Hippocampal formation (tissue), 2 donors: ENCODE data around the gene DDX23.

Experiments used
- DNase-seq, 2 donors: peaks; one replicate each; lab custom pipeline; 2025; lab: John Stamatoyannopoulos, UW

Gene DDX23

DNA sequence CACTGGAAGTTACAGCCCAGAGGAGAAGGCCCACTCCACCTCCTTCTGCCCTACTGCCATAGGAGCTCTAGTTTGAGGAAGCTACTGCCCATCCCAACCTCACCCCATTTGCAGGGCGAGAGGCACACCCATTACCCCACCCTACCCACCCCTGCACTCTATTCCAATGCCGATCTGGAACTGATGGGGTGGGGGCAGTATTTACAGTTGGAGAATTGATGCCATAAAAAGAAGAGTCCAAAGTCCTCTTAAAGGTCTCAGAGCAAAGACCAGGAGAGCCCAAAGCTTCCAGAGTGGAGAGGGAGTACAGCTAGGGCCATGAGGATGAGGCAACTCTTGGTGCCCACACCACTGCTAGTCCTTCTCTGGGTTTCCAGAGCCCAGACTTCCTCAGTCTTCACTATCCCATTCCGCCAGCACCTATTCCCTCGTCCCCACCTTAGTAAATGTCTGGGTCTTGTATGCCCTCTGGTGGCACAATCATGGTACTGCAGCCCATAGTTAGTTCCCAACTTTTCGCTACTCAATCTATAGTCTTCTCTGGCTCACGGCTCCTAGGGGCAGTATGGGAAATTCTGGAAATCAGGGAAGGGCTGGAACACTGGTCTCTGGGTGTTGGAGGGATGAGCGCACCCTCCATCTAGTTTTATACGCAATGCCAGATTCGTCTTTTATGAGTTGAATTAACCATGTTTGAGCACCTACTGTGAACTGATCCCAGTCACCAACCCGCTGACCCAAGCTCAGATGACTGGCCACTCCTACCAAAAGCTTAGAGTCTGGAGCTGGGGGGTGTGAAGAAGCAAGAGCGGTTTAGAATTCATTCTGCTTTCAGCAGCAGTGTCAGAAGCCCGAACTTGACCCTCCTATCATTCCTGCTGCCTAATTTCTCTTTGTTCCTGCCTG is 56.2 kb downstream of the DDX23 start:
- peak; percentile 55 to 60 for DNase-seq

GRCh38 chr12:48794870-48795269 is 57.1 kb downstream of the DDX23 start:
- DNase-seq, result no peak

DNA sequence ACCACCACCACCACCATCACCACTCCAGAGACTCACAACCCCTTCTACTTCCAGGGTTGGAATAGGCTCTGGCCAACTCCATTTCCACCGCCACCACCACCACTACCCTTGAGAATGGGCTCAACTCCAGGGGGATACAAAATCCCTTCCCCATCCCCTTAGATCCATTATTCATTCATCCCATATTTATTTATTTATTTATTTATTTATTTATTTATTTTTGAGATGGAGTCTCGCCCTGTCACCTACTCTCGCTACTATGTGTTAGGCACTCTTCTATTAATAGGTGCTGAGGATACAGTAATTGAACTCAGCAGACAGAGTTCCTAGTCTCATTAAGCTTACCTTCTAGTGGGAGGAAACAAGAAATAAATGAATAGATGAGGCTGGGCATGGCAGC is 58.3 kb downstream of the DDX23 start:
- DNase-seq, result no peak

GRCh38 chr12:48789858-48790326 is 62.1 kb downstream of the DDX23 start:
- no peak for DNase-seq

GRCh38 chr12:48788854-48789775 is 62.8 kb downstream of the DDX23 start, which contains the start of gene ADCY6:
Gene ADCY6 (minus strand): TSS chr12:48789089. CDS start chr12:48783434, 5,655 bp downstream.
- peak; percentile 57 to 59 for DNase-seq

DNA sequence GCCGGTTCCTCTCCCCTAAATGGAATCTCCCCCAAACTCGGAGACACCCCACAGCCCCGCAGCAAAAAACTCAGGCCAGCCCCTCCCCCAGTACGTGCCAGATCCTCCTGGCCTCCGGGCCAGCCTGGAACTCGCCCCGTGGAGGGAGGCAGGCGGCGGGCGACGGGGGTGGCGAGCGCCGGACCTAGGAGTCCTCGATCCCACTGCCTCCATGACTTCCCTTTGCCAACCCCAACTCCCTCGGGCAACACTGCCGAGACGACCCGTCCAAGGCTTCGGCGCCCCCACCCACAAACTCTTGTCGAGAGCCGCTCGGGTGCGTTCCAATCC is 63.5 kb downstream of the DDX23 start:
- no peak for DNase-seq

- no peak for DNase-seq
Measured at GRCh38 chr12:48787791-48788523, 64.0 kb downstream of the DDX23 start.

DNA sequence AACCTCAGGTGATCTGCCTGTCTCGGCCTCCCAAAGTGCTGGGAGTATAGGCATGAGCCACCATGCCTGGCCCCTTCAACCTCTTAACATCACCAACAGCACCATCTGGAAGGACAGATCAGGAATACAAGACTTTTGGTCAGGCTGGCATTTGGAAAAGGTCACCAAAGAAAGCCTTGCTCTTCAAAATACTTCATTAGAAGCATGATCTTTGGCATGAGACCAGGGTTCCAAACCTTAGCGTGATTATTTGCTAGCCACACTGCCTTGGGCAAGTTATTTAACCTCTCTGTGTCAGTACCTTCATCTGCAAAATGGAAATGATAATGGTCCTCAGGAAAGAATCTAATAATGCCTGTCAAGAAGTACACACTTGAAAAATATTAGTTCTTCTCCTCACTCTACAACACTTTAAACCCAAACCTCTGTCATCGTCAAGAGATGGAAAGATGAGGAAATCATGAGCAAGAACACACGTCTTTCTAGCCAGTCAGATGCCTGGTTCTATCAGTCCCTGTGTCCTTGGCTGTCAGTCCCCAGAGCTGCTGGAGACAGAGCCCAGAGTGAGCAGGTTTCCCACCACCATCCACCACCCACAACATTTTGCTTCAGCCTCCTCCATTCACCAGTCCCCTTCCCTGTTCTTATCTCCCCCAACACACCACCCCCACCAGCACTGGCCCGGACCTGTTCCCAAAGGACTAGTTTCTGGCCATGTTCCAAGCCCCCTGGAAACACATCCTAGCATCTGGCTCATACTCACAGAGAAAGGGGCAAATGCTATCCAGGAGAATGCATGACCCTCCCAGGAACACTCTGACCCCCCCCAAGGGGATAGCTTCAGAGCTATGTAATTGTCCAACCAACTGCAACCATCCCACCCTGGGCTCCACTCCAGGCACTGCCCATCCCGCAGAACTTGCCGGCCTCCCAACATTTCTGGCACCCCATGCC is 65.1 kb downstream of the DDX23 start:
- DNase-seq, result no peak

GRCh38 chr12:48783432-48783831 is 68.5 kb downstream of the DDX23 start:
- no peak for DNase-seq

- no peak for DNase-seq
Measured at GRCh38 chr12:48782457-48783395, 69.2 kb downstream of the DDX23 start.

- DNase-seq, result no peak
Measured at GRCh38 chr12:48781750-48782456, 70.1 kb downstream of the DDX23 start.

DNA sequence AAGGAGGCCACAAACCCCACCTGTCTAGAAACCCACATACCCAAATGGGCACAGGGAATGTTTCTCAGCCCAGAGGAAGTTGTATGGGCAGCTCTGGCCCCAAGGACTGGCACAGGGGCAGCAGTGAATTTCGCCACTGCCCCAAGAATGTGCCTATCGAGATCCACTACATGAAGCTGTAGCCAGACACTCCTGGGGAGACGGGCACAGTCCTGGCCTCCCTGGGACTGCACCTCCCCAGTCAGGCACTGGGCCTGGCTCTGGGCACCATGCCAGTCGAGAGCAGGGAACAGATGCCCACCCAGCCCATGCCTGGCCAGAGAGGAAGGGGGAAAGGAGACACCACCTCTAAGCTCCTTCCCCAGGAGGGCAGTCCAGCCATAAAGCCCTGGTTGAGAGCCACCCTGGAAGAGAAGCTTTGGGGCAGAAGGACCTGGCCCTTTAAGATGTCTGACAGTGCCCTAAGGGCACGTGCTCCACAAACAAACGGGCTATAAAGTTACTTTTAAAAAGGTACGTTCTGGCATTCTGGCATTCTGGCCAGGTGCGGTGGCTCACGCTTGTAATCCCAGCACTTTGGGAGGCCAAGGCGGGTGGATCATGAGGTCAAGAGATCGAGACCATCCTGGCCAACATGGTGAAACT is 71.5 kb downstream of the DDX23 start:
- DNase-seq, result no peak

DNA sequence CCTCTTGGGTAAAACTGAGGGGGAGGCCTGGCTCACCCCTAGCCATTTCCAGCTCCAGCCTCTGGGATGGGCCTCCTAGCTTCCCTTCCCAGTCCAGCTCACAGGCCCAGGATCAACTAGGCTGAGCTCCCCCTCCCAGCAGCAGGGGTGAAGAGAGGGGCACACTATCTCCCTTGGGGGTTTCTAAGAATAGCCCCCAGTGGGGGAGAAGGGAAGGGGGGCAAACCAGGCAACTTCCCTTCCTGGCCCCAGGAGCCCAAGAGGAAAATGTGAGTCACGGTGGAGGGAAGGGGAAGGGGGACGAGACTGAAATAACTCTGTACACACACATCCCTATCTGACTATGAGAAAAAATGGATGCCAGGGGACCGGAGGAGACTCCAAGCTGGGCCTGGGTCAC is 72.1 kb downstream of the DDX23 start:
- DNase-seq, result no peak
